Left lobe of liver (tissue), 2 donors: ENCODE measurements around the gene SBK1. TPM values are rescaled to one million over a fixed set of nuclear protein-coding genes. Genes with fewer than 3 reads are reported as not detected.
"Not testable (repeated sequence)": the region's sequence is repeated elsewhere in the genome, so short reads cannot be mapped to it uniquely, and the experiment has no call there.

Experiments
- ATAC-seq: fragments of 200-7000 bp; cut with Tn5 transposase; one replicate; pipeline ENCODE4 v1.9.1; 2020; ENCODE audit warnings: mild to moderate bottlenecking, moderate library complexity
- DNase-seq: peaks from one replicate; pipeline ENCODE4 v3.0.0-alpha.2; 2020; ENCODE audit warnings: low spot score
- total RNA-seq: library from RNA; stranded (reverse); gene quantifications from one replicate; pipeline ENCODE4 v1.2.1, GENCODE V29; 2021
- donor health status: DM: no; HTN: no; CAD: no; lungs with moderate emphysema.
- donor health status: DM: no; HTN: yes; CAD: no.

The SBK1 gene
- total RNA-seq, result 0.33 TPM

DNA sequence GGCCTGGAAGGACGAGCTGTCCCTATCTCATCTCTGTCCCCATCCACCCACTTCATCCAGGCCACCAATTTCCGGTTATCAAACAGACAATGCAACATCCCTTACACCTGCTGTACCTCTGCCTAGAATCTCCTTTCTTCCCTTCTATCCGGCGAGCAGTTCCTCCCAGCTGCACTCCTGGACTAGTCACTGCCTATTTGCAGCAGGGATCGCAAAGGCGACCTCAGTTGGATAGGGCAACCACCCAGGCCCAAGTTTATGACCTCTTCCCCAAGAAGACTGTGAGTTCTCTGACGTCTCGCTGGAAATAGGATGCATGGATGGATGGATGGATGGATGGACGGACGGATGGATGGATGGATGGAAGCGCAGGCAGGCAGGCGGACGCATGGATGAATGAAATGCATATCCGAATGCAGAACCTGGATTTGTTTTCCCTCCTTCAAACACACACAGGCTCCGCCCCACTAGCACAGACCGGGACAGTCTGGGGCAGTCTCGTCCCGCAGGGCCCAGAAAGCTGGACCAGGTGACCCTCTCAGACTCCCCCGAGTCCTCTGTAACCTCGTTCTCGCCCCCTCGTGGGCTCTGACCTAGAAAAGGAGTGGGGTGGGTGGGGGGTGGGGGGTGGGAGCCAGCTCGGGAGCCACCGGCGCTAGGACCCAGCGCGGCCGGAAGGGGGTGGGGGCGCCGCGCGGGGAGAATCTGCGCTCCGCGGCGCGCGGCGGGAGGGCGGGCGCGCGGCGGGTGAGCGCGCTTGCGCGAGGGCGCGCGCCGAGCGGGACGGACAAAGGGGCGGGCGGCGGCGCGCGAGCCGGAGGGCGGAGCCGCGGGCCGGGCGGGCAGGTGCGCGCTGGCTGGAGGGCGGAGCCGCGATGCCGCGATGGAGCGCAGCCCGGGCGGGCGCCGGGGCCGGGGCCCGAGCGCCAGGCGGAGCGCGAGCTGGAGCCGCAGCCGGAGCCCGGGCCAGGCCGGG is at the start of gene SBK1:
Gene SBK1, plus strand, starts transcription at position 875 of the 976 bp plus-strand sequence. CDS start 24,867 bp downstream, outside the sequence.
- ATAC-seq (peak; percentile 99), DNase-seq (peak; percentile 79)

DNA sequence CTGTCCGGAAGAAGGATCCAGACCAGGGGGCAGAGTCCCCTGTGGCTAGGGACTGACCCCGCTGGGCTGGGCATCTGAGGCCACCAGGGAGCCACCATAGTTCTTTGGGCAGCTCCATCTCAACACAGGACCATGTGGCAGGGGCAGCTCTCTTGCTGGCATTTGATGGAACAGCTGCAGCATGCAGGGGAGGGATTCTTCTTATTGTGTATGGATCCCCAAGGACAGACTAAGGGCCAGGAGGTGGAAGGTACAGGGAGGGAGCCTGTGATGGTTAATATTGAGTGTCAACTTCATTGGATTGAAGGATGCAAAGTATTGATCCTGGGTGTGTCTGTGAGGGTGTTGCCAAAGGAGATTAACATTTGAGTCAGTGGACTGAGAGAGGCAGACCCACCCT is 42.8 kb upstream of the SBK1 start:
- DNase-seq, ATAC-seq: not testable (repeated sequence)

DNA sequence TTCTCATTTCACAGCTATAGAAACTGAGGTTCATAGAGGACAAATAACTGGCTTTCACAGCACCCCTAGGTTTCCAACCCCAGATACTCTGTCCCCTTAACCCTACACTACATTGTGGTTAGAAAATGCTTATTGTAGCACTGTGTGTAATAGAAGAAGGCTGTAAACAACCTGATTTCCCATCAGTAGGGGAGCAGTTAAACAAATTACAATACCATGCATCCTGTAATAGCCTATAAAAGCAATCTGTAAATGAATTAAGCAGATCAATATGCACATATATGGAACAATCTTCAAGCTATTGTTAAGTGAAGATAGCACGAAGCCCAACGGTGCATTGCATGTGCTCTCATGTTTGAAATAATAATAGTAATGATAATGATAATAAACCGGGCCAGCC is 41.3 kb upstream of the SBK1 start:
- DNase-seq, result no peak
- ATAC-seq, result no peak

DNA sequence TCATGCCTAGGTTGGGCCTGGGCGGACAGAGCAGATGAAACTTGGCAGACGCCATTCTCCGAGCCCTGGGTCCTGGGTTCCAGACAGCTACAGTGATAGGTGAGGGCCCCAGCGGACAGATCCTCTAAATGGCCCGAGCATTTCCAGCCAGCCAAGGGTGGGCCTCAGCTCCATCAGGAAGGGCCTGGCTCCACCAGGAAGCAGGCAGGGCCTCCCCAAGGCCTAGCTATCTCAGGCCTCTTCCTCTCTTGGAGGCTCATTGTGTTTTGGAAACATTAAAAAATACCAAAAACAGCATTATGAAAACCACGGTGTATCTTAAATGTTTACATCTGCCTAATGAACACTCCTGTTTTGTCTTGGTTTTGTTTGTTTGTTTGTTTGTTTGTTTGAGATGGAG is 38.2 kb upstream of the SBK1 start:
- ATAC-seq, result no peak

GRCh38 chr16:28255838-28256237 is 36.5 kb upstream of the SBK1 start:
- ATAC-seq (no peak), DNase-seq (no peak)

More for the DNA sequence above, 38.2 kb upstream of the SBK1 start:
- DNase-seq, result no peak

DNA sequence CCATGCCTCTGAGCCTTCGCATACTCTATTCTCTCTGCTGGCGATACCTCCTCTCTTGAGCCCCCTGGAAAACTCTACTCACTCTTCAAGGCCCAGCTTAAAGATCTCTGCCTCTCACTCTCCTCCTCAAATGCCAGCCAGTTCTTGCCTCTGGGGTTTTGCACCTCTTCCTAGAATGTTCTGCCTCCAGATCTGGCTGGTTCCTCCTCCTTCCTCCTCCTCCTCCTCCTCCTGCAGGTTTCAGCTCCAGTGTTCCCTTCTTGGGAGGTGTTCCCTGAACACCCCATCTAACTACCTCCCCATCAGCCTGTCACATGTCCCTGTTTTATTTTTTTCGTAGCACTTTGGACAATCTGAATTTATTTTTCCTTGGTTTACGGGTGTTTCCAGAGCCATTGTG is 35.1 kb upstream of the SBK1 start:
- ATAC-seq (no peak), DNase-seq (no peak)

- peak; percentile 40 for ATAC-seq
- DNase-seq, result no peak
Measured at GRCh38 chr16:28258567-28258966, 33.8 kb upstream of the SBK1 start.

DNA sequence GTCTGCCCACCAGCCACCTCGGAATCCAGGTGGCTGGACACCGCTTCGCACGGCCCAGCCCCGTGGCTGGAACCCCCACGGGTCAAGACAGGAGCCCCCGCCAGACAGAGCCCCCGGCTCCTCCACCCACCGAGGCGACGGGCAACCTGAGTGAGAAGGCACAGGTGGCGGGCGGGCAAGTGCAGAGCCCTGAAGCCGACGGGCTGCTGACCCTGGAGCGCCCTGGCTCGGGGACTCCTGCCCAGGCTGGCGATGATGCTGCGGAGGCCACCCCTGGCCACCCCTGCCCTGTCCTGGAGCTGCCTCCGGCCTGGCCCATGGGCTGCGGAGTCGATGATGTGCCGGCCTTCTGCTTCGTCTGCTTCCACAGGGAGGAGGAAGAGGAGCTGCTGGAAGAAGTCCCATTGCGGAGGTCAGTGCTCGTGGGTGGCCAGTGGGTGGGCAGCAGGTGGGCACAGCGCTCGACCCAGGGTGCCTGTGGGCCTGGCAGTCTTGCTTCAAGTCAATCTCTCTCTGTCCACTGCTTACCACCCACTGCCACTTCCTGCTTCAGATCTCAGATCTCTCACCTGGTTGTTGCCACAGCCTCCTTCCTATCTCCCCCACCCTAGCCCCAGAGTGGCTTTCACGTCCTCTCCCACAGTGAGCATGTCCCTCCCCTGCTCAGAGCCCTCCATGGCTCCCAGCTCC is 33.1 kb upstream of the SBK1 start:
- DNase-seq, result no peak
- ATAC-seq, result no peak

DNA sequence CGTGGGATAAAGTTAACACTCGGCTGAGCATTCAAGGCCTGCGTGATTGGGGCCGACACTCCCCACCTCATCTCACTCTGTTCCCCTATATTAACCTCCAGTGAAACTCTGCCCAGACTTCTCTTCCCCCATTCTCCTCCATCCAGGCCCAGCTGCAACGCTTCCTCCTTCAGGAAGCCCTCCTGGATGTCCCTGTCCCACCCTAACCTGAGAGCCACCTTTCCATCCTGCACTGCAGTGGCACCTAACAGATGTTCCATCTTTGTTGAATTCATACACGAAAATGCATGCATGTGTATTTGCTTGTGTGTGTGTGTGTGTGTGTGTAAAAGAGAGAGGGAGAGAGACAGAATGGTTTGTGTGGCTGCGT is 32.6 kb upstream of the SBK1 start:
- DNase-seq (no peak), ATAC-seq (no peak)

GRCh38 chr16:28260193-28260592 is 32.1 kb upstream of the SBK1 start:
- DNase-seq, result no peak
- no peak for ATAC-seq

GRCh38 chr16:28261942-28262341 is 30.4 kb upstream of the SBK1 start:
- ATAC-seq (peak; percentile 34), DNase-seq (no peak)

DNA sequence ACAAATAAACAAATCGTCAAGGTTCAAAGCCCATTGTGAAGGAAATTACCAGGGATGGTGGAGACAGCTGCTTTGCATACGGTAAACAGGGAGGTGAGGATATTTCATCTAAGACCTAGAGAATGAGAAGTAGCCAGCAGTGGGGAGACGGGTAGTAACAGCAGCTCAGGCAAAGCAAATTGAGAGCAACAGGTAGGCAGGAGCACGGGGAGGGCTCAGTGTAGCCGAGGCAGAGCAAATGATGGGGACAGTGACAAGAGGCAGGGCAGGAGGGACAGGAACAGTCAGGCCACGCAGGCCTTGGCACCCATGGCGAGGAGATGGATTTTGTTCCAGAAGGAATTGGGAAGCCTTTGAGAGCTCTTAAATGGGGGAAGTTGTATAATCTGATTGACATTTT is 29.0 kb upstream of the SBK1 start:
- DNase-seq (no peak), ATAC-seq (no peak)

GRCh38 chr16:28264656-28265055 is 27.7 kb upstream of the SBK1 start:
- DNase-seq (no peak), ATAC-seq (no peak)

DNA sequence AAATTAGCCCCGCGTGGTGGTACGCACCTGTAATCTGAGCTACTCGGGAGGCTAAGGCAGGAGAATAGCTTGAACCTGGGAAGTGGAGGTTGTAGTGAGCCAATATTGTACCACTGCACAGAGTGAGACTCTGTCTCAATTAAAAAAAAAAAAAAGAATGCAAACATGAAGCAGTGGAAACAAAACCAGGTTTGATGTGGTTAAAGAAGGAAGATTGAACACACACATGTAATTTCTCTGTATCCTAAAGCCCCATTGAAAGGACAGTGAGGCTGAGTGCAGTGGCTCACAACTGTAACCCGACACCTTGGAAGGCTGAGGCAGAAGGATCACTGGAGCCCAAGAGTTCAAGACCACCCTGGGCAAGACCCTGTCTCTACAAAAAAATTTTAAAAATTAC is 26.5 kb upstream of the SBK1 start:
- no peak for DNase-seq

GRCh38 chr16:28267356-28267755 is 25.0 kb upstream of the SBK1 start:
- DNase-seq (no peak), ATAC-seq (no peak)

More for the DNA sequence above, 26.5 kb upstream of the SBK1 start:
- no peak for ATAC-seq

DNA sequence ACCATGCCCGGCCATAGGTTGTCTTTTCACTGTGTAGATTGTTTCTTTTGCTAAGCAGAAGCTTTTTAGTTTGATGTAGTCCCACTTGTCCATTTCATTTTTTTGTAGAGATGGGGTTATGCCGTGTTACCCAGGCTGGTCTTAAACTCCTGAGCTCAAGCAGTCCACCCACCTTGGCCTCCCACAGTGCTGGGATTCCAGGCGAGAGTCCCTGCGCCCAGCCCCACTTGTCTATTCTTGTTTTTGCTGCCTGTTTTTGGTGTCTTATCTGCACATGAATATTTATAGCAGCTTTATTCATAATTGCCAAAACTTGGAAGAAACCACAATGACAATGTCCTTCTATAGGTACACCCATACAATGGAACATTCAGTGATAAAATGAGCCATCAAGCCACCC is 18.8 kb upstream of the SBK1 start:
- ATAC-seq (no peak), DNase-seq (no peak)

DNA sequence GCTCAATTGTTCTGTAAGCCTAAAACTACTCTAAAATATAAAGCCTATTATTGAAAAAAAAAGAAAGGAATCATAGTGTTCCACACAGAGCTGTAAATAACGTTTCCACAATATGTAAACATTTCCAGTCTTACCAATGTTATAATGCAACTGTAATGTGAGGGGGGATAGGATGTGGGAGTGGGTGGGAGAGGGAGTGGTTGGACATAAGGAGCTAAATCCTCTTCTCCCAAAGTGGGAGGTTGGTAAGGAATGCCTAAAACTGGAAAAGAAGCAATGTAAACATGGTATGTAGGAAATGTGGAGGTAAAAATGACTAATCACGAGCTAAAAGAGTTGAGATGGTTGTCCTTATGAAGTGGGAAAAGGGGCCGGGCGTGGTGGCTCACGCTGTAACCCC is 17.6 kb upstream of the SBK1 start:
- ATAC-seq (no peak), DNase-seq (no peak)

DNA sequence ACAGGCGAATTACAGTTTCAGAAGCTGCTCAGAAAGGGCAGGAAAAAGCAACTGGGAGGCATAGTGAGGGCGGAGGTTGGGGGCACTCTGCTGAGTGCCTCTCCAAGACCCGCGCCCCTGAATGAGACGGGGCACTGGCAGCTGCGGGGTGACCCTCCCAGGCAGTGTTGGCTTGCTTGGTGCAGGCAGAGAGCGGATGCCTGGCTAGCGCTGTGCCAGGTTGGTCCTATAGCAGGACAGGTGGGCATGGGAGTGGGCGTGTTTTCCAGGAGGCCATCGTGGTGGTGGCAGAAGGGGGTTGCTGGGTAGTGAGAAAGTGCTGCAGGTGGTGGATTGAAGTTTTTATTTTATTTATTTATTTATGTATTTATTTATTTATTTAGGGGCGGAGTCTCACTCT is 16.0 kb upstream of the SBK1 start:
- DNase-seq (no peak), ATAC-seq (no peak)

GRCh38 chr16:28277537-28278388 is 14.6 kb upstream of the SBK1 start:
- peak; percentile 99 for ATAC-seq
- DNase-seq, result peak; percentile 92

- DNase-seq (no peak), ATAC-seq (no peak)
Measured at GRCh38 chr16:28279006-28279405, 13.3 kb upstream of the SBK1 start.
